ENCODE data around the gene RALGAPA1.
"Not testable (repeated sequence)": the region's sequence is repeated elsewhere in the genome, so short reads cannot be mapped to it uniquely, and the experiment has no call there.

The RALGAPA1 gene

DNA sequence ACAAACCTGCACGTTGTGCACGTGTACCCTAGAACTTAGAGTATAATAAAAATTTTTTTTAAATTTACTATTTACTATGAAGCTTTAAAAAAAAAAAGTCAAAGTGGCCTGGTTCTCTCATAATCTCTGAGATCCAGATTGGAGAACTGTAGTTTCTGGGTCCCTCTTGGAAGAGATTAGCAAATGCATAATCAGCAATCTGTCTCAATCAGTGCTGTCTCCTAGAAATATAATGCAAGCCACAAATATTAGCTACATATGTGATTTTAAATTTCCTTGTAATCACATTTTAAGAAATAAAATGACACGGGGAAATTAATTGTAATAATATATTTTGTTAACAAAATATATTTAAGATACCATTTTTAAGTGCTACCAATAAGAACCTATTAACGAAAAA, 32.3 kb downstream of the RALGAPA1 start:
- Histone ChIP-seq H2BK5ac (ENCODE audit: low read depth, low read length, poor library complexity, severe bottlenecking) (no peak overlapping the region), H3K23ac (ENCODE audit: low read length in 2 of 2) (no peak overlapping the region), H2BK120ac (ENCODE audit: low read depth, low read length) (no peak overlapping the region), H4K8ac (ENCODE audit: low read length) (no peak overlapping the region), H3K9ac (ENCODE audit: low read length) (no peak overlapping the region), H4K91ac (ENCODE audit: low read length) (no peak overlapping the region), H3K4me2 (ENCODE audit: low read length, poor library complexity, severe bottlenecking) (no peak overlapping the region), H2BK12ac (ENCODE audit: low read length in 2 of 2) (no peak overlapping the region), H3K27ac (ENCODE audit: low read length, poor library complexity, severe bottlenecking) (no peak overlapping the region), H3K4me1 (ENCODE audit: control insufficient read depth, insufficient read depth, low read depth, low read length) (no peaks in the 10 kb centered on the region), H2BK15ac (ENCODE audit: low read depth, poor library complexity, severe bottlenecking) (no peak overlapping the region), H3K18ac (ENCODE audit: low read depth in 1 of 2, low read length in 2 of 2) (no peak overlapping the region), H3K36me3 (ENCODE audit: control insufficient read depth in 1 of 2, insufficient read depth in 2 of 2, low read depth in 1 of 2, low read length in 2 of 2) (peaks cover 0 to 6% of the 10 kb centered on the region in 2 experiments), H3K4me3 (ENCODE audit: insufficient read depth in 1 of 2, low read depth in 1 of 2, low read length in 2 of 2) (no peak overlapping the region), H2AK5ac (ENCODE audit: low read length, severe bottlenecking) (no peak overlapping the region), H3K9me3 (ENCODE audit: control insufficient read depth, low read length) (peaks cover 9% of the 10 kb centered on the region), H3K79me1 (replicated peaks; ENCODE audit: low read length, poor library complexity, severe bottlenecking) (peaks cover 14% of the 10 kb centered on the region), H3K4ac (ENCODE audit: low read depth in 1 of 2, low read length in 2 of 2) (no peak overlapping the region), H3K27me3 (ENCODE audit: control insufficient read depth in 1 of 2, insufficient read depth in 1 of 2, low read length in 2 of 2) (no peaks in the 10 kb centered on the region), H2AFZ (ENCODE audit: low read depth, low read length) (no peak overlapping the region), H3K14ac (ENCODE audit: low read length in 2 of 2) (no peak overlapping the region)
- DNase-seq, result no peak
- no CpG with 5 or more reads among the region's 4 CpGs for WGBS

- not testable (repeated sequence) for H3K4me3 ChIP-seq (ENCODE audit: insufficient read depth in 1 of 2, low read depth in 1 of 2, low read length in 2 of 2); H3K4me2 ChIP-seq (ENCODE audit: low read length, poor library complexity, severe bottlenecking); H2BK5ac ChIP-seq (ENCODE audit: low read depth, low read length, poor library complexity, severe bottlenecking); H2BK15ac ChIP-seq (ENCODE audit: low read depth, poor library complexity, severe bottlenecking); H3K23ac ChIP-seq (ENCODE audit: low read length in 2 of 2); H4K8ac ChIP-seq (ENCODE audit: low read length); H3K4me1 ChIP-seq (ENCODE audit: control insufficient read depth, insufficient read depth, low read depth, low read length); H3K4ac ChIP-seq (ENCODE audit: low read depth in 1 of 2, low read length in 2 of 2); H3K27me3 ChIP-seq (ENCODE audit: control insufficient read depth in 1 of 2, insufficient read depth in 1 of 2, low read length in 2 of 2); H3K14ac ChIP-seq (ENCODE audit: low read length in 2 of 2); H2BK12ac ChIP-seq (ENCODE audit: low read length in 2 of 2); H3K9ac ChIP-seq (ENCODE audit: low read length); H3K36me3 ChIP-seq (ENCODE audit: control insufficient read depth in 1 of 2, insufficient read depth in 2 of 2, low read depth in 1 of 2, low read length in 2 of 2); H4K91ac ChIP-seq (ENCODE audit: low read length); H3K9me3 ChIP-seq (ENCODE audit: control insufficient read depth, low read length); H2AFZ ChIP-seq (ENCODE audit: low read depth, low read length); H2AK5ac ChIP-seq (ENCODE audit: low read length, severe bottlenecking); DNase-seq; H3K27ac ChIP-seq (ENCODE audit: low read length, poor library complexity, severe bottlenecking); H3K18ac ChIP-seq (ENCODE audit: low read depth in 1 of 2, low read length in 2 of 2); H2BK120ac ChIP-seq (ENCODE audit: low read depth, low read length)
- 89% methylated on average over 5 of the region's 5 CpGs for WGBS
- peaks cover 14% of the 10 kb centered on the region for H3K79me1 ChIP-seq (replicated peaks; ENCODE audit: low read length, poor library complexity, severe bottlenecking)
Measured at GRCh38 chr14:35776085-35776484, 33.0 kb downstream of the RALGAPA1 start.

GRCh38 chr14:35766700-35767082, 42.4 kb downstream of the RALGAPA1 start:
- no peak overlapping the region for H4K8ac ChIP-seq (ENCODE audit: low read length)
- H2BK12ac ChIP-seq (ENCODE audit: low read length in 2 of 2), result no peak overlapping the region
- no peak overlapping the region for H3K18ac ChIP-seq (ENCODE audit: low read depth in 1 of 2, low read length in 2 of 2)
- no peaks in the 10 kb centered on the region for H3K27me3 ChIP-seq (ENCODE audit: control insufficient read depth in 1 of 2, insufficient read depth in 1 of 2, low read length in 2 of 2)
- H3K4me3 ChIP-seq (ENCODE audit: insufficient read depth in 1 of 2, low read depth in 1 of 2, low read length in 2 of 2), result no peak overlapping the region
- no peak overlapping the region for H3K4ac ChIP-seq (ENCODE audit: low read depth in 1 of 2, low read length in 2 of 2)
- H3K27ac ChIP-seq (ENCODE audit: low read length, poor library complexity, severe bottlenecking), result no peak overlapping the region
- no peak overlapping the region for H3K23ac ChIP-seq (ENCODE audit: low read length in 2 of 2)
- H3K4me2 ChIP-seq (ENCODE audit: low read length, poor library complexity, severe bottlenecking), result no peak overlapping the region
- no peak overlapping the region for H2AFZ ChIP-seq (ENCODE audit: low read depth, low read length)
- 76% methylated on average over 2 of the region's 2 CpGs for WGBS
- H4K91ac ChIP-seq (ENCODE audit: low read length), result no peak overlapping the region
- H3K36me3 ChIP-seq (ENCODE audit: control insufficient read depth in 1 of 2, insufficient read depth in 2 of 2, low read depth in 1 of 2, low read length in 2 of 2), result peaks cover 3 to 21% of the 10 kb centered on the region in 2 experiments
- no peaks in the 10 kb centered on the region for H3K4me1 ChIP-seq (ENCODE audit: control insufficient read depth, insufficient read depth, low read depth, low read length)
- no peak overlapping the region for H3K9ac ChIP-seq (ENCODE audit: low read length)
- H2BK15ac ChIP-seq (ENCODE audit: low read depth, poor library complexity, severe bottlenecking), result no peak overlapping the region
- no peak overlapping the region for H2AK5ac ChIP-seq (ENCODE audit: low read length, severe bottlenecking)
- H3K14ac ChIP-seq (ENCODE audit: low read length in 2 of 2), result no peak overlapping the region
- no peak overlapping the region for H2BK5ac ChIP-seq (ENCODE audit: low read depth, low read length, poor library complexity, severe bottlenecking)
- H2BK120ac ChIP-seq (ENCODE audit: low read depth, low read length), result no peak overlapping the region
- DNase-seq, result no peak
- peaks cover 11% of the 10 kb centered on the region for H3K79me1 ChIP-seq (replicated peaks; ENCODE audit: low read length, poor library complexity, severe bottlenecking)
- no peaks in the 10 kb centered on the region for H3K9me3 ChIP-seq (ENCODE audit: control insufficient read depth, low read length)

GRCh38 chr14:35766036-35766699, 42.9 kb downstream of the RALGAPA1 start:
- no peak for DNase-seq
- H3K23ac ChIP-seq (ENCODE audit: low read length in 2 of 2), result no peak overlapping the region
- no peak overlapping the region for H3K4ac ChIP-seq (ENCODE audit: low read depth in 1 of 2, low read length in 2 of 2)
- no peak overlapping the region for H2BK120ac ChIP-seq (ENCODE audit: low read depth, low read length)
- no peak overlapping the region for H4K91ac ChIP-seq (ENCODE audit: low read length)
- no peaks in the 10 kb centered on the region for H3K9me3 ChIP-seq (ENCODE audit: control insufficient read depth, low read length)
- no peak overlapping the region for H3K18ac ChIP-seq (ENCODE audit: low read depth in 1 of 2, low read length in 2 of 2)
- no peak overlapping the region for H2BK15ac ChIP-seq (ENCODE audit: low read depth, poor library complexity, severe bottlenecking)
- H3K9ac ChIP-seq (ENCODE audit: low read length), result no peak overlapping the region
- no peaks in the 10 kb centered on the region for H3K4me1 ChIP-seq (ENCODE audit: control insufficient read depth, insufficient read depth, low read depth, low read length)
- H2AK5ac ChIP-seq (ENCODE audit: low read length, severe bottlenecking), result no peak overlapping the region
- H3K4me3 ChIP-seq (ENCODE audit: insufficient read depth in 1 of 2, low read depth in 1 of 2, low read length in 2 of 2), result no peak overlapping the region
- H3K4me2 ChIP-seq (ENCODE audit: low read length, poor library complexity, severe bottlenecking), result no peak overlapping the region
- no peak overlapping the region for H2BK12ac ChIP-seq (ENCODE audit: low read length in 2 of 2)
- WGBS, result 99% methylated on average over 4 of the region's 5 CpGs
- H3K79me1 ChIP-seq (replicated peaks; ENCODE audit: low read length, poor library complexity, severe bottlenecking), result peaks cover 11% of the 10 kb centered on the region
- no peak overlapping the region for H4K8ac ChIP-seq (ENCODE audit: low read length)
- peaks cover 3 to 24% of the 10 kb centered on the region in 2 experiments for H3K36me3 ChIP-seq (ENCODE audit: control insufficient read depth in 1 of 2, insufficient read depth in 2 of 2, low read depth in 1 of 2, low read length in 2 of 2)
- no peaks in the 10 kb centered on the region for H3K27me3 ChIP-seq (ENCODE audit: control insufficient read depth in 1 of 2, insufficient read depth in 1 of 2, low read length in 2 of 2)
- no peak overlapping the region for H3K27ac ChIP-seq (ENCODE audit: low read length, poor library complexity, severe bottlenecking)
- H2BK5ac ChIP-seq (ENCODE audit: low read depth, low read length, poor library complexity, severe bottlenecking), result no peak overlapping the region
- H2AFZ ChIP-seq (ENCODE audit: low read depth, low read length), result no peak overlapping the region
- H3K14ac ChIP-seq (ENCODE audit: low read length in 2 of 2), result no peak overlapping the region
